GM23248 (cell line): ENCODE results near the gene ORM1. TPM values are rescaled to one million over a fixed set of nuclear protein-coding genes. Genes with fewer than 3 reads are reported as not detected.
A peak's percentile ranks its signal among the peaks of the same experiment; 100 is the strongest.

Experiments
- DNase-seq: peaks from one replicate; pipeline ENCODE4 v3.0.0-alpha.2; 2015
- H2AFZ ChIP-seq: fragments of 200-600 bp; sonication (generic); 2 replicates; pipeline ENCODE4 v1.6.1; 2016; ENCODE audit warnings: antibody characterized with exemption
- H3F3A ChIP-seq: fragments of 200-600 bp; sonication (generic); 2 replicates; pipeline ENCODE4 v1.6.1; 2016; ENCODE audit warnings: mild to moderate bottlenecking, antibody characterized with exemption, mixed run types; ENCODE audit not compliant: insufficient read depth
- H3K27ac ChIP-seq: fragments of 200-600 bp; sonication (generic); 2 replicates; pipeline ENCODE4 v1.5.1; 2016; ENCODE audit warnings: mild to moderate bottlenecking
- H3K27me3 ChIP-seq: fragments of 200-600 bp; sonication (generic); replicated peaks from 2 replicates; pipeline ENCODE4 v1.6.1; 2016; ENCODE audit warnings: mild to moderate bottlenecking; ENCODE audit not compliant: insufficient read depth
- H3K36me3 ChIP-seq: fragments of 200-600 bp; sonication (generic); 2 replicates; pipeline ENCODE4 v1.6.1; 2016; ENCODE audit warnings: low read depth, mild to moderate bottlenecking
- H3K4me1 ChIP-seq: fragments of 200-600 bp; sonication (generic); 2 replicates; pipeline ENCODE4 v1.6.1; 2016; ENCODE audit warnings: mild to moderate bottlenecking; ENCODE audit not compliant: insufficient read depth
- H3K4me2 ChIP-seq: fragments of 200-600 bp; sonication (generic); one replicate; pipeline ENCODE4 v1.6.1; 2016; ENCODE audit warnings: mild to moderate bottlenecking; ENCODE audit not compliant: unreplicated experiment
- H3K4me3 ChIP-seq: fragments of 200-600 bp; sonication (generic); 2 replicates; pipeline ENCODE4 v1.5.1; 2016; ENCODE audit warnings: mild to moderate bottlenecking
- H3K79me2 ChIP-seq: fragments of 200-600 bp; sonication (generic); 2 replicates; pipeline ENCODE4 v1.6.1; 2016; ENCODE audit warnings: mild to moderate bottlenecking; ENCODE audit not compliant: insufficient read depth
- H3K9ac ChIP-seq: fragments of 200-600 bp; sonication (generic); 2 replicates; pipeline ENCODE4 v1.6.1; 2016; ENCODE audit warnings: mild to moderate bottlenecking
- H3K9me2 ChIP-seq: fragments of 200-600 bp; sonication (generic); 2 replicates; pipeline ENCODE4 v1.6.1; 2016; ENCODE audit warnings: mixed run types, mild to moderate bottlenecking, moderate library complexity; ENCODE audit not compliant: insufficient read depth
- H3K9me3 ChIP-seq: fragments of 200-600 bp; sonication (generic); one replicate; pipeline ENCODE4 v1.6.1; 2017; ENCODE audit warnings: low read depth
- H4K20me1 ChIP-seq: fragments of 200-600 bp; sonication (generic); 2 replicates; pipeline ENCODE4 v1.6.0; 2016; ENCODE audit not compliant: insufficient read depth
- EZH2 ChIP-seq: fragments of 200-600 bp; sonication (generic); IDR thresholded peaks from 2 replicates; pipeline ENCODE4 v1.6.1; 2018; ENCODE audit warnings: antibody characterized with exemption, mild to moderate bottlenecking; ENCODE audit not compliant: insufficient read depth, poor library complexity, severe bottlenecking
- EZH2phosphoT487 ChIP-seq: fragments of 200-600 bp; sonication (generic); IDR thresholded peaks from 2 replicates; pipeline ENCODE4 v1.6.1; 2018; ENCODE audit warnings: antibody characterized with exemption, moderate library complexity, mild to moderate bottlenecking, low read depth; ENCODE audit not compliant: insufficient read depth
- WGBS, 2 experiments: methylation state at CpG; one replicate each; pipeline ENCODE4 v1.1.6; 2015 to 2017; ENCODE audit warnings: low lambda C conversion rate in 2 of 2, low coverage in 1 of 2; ENCODE audit errors: missing lambda C conversion rate in 2 of 2; 5-methylcytosine and 5-hydroxymethylcytosine counted together
- in situ Hi-C: fragments of 300-500 bp; cut with MboI; formaldehyde crosslinking; loops from 2 replicates; pipeline ENCODE4 v1.15.0; 2020
- polyA plus RNA-seq: library from polyadenylated mRNA; unstranded; fragments of >200 nt; fragmentation: Nextera tagmentation; extraction: Ambion mirVana; gene quantifications from 2 replicates; pipeline ENCODE4 v1.2.1, GENCODE V29; 2016
- total RNA-seq: library from RNA; depleted of rRNA; stranded (reverse); fragments of >200 nt; shearing (Covaris generic); gene quantifications from 2 replicates; pipeline ENCODE4 v1.2.3, GENCODE V29; 2014

The ORM1 gene
- total and polyA plus RNA-seq, 2 experiments from 2014 or later = not detected

GRCh38 chr9:114286146-114286679 lies 36.7 kb upstream of the ORM1 start:
- no peaks in the 10 kb centered on the region for H3K79me2 ChIP-seq
- H3K4me3 ChIP-seq = no peak overlapping the region
- H3K36me3 ChIP-seq = no peaks in the 10 kb centered on the region
- peaks cover 12% of the 10 kb centered on the region for H3K4me1 ChIP-seq
- TF ChIP-seq EZH2phosphoT487 (no peak), EZH2 (no peak)
- no peak for DNase-seq
- H3F3A ChIP-seq = 0 out of 2 replicates have a peak, but pooled peaks cover 5% of the 10 kb centered on the region
- no peaks in the 10 kb centered on the region for H3K27me3 ChIP-seq
- in situ Hi-C loops = loop anchor here (10.0 kb wide), 1 partner anchor 181 kb away; no protein-coding TSS in a partner anchor
- H3K9me3 ChIP-seq = no peaks in the 10 kb centered on the region
- 81 to 83% methylated on average over 10 of the region's 10 CpGs for whole genome bisulfite sequencing, 2 experiments
- no peaks in the 10 kb centered on the region for H3K9me2 ChIP-seq
- no peak overlapping the region for H2AFZ ChIP-seq
- no peak overlapping the region for H3K9ac ChIP-seq
- H3K27ac ChIP-seq = no peak overlapping the region
- H3K4me2 ChIP-seq = peak overlapping the region; percentile 17
- no peaks in the 10 kb centered on the region for H4K20me1 ChIP-seq

- H3F3A ChIP-seq = 0 out of 2 replicates have a peak, but pooled peaks cover 5% of the 10 kb centered on the region
- in situ Hi-C loops = loop anchor here (10.0 kb wide), 1 partner anchor 182 kb away; no protein-coding TSS in a partner anchor
- no peak for DNase-seq
- H3K9ac ChIP-seq = no peak overlapping the region
- H2AFZ ChIP-seq = no peak overlapping the region
- no peaks in the 10 kb centered on the region for H3K9me3 ChIP-seq
- no peak for TF ChIP-seq EZH2
- TF ChIP-seq EZH2phosphoT487 = no peak
- peaks cover 11% of the 10 kb centered on the region for H3K4me1 ChIP-seq
- WGBS, 2 experiments = 96% methylated on average over 16 of the region's 16 CpGs
- no peaks in the 10 kb centered on the region for H3K9me2 ChIP-seq
- no peak overlapping the region for H3K4me2 ChIP-seq
- H3K36me3 ChIP-seq = no peaks in the 10 kb centered on the region
- no peak overlapping the region for H3K27ac ChIP-seq
- H3K79me2 ChIP-seq = no peaks in the 10 kb centered on the region
- H4K20me1 ChIP-seq = no peaks in the 10 kb centered on the region
- no peak overlapping the region for H3K4me3 ChIP-seq
- H3K27me3 ChIP-seq = no peaks in the 10 kb centered on the region
Measured at GRCh38 chr9:114287001-114287762, 35.7 kb upstream of the ORM1 start.

DNA sequence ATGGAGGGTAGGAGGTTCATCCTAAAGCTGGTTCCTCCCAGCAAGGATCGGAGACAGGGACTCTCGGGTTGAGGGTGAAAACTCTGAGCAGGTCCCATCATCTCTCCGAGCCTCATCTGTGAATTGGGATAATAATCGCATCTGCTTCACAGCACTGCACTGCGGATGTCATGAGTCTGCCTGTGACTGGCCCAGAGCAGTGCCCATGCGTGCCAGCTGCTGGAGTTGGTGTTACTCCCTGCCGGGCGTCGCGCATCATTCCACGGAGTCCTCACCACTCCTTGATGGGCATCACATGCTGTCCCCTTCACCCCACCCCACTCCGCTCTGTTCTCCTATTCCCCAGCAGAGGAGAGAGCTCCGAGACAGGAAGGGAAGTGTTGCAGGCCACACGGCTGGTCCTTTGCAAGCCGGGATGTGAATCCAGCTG lies 35.1 kb upstream of the ORM1 start:
- H3K27ac ChIP-seq = no peak overlapping the region
- H3K9me3 ChIP-seq = no peaks in the 10 kb centered on the region
- 0 out of 2 replicates have a peak, but pooled peaks cover 5% of the 10 kb centered on the region for H3F3A ChIP-seq
- H2AFZ ChIP-seq = no peak overlapping the region
- no peaks in the 10 kb centered on the region for H3K9me2 ChIP-seq
- H3K4me1 ChIP-seq = peaks cover 11% of the 10 kb centered on the region
- no peak overlapping the region for H3K4me3 ChIP-seq
- H3K4me2 ChIP-seq = no peak overlapping the region
- TF ChIP-seq EZH2phosphoT487 = no peak
- TF ChIP-seq EZH2 = no peak
- no peaks in the 10 kb centered on the region for H3K27me3 ChIP-seq
- no peak for DNase-seq
- no peak overlapping the region for H3K9ac ChIP-seq
- peaks cover 3% of the 10 kb centered on the region; the same call in 1 of the 2 replicates for H3K36me3 ChIP-seq
- WGBS, 2 experiments = 86 to 87% methylated on average over 15 of the region's 15 CpGs
- in situ Hi-C loops = loop anchor here (10.0 kb wide), 1 partner anchor 183 kb away; no protein-coding TSS in a partner anchor
- H3K79me2 ChIP-seq = no peaks in the 10 kb centered on the region
- H4K20me1 ChIP-seq = no peaks in the 10 kb centered on the region

GRCh38 chr9:114288193-114289091 lies 34.5 kb upstream of the ORM1 start:
- no peak overlapping the region for H3K27ac ChIP-seq

More at GRCh38 chr9:114288193-114289091, 34.5 kb upstream of the ORM1 start:
- Histone ChIP-seq H2AFZ (no peak overlapping the region), H3K9me2 (no peaks in the 10 kb centered on the region), H3K9ac (no peak overlapping the region), H3K27me3 (no peaks in the 10 kb centered on the region), H3K4me2 (no peak overlapping the region), H3K79me2 (no peaks in the 10 kb centered on the region), H3K9me3 (no peaks in the 10 kb centered on the region), H4K20me1 (no peaks in the 10 kb centered on the region), H3K36me3 (peaks cover 7% of the 10 kb centered on the region; the same call in 1 of the 2 replicates), H3K4me1 (peaks cover 11% of the 10 kb centered on the region), H3K4me3 (no peak overlapping the region), H3F3A (0 out of 2 replicates have a peak, but pooled peaks cover 5% of the 10 kb centered on the region)
- 71 to 76% methylated on average over 22 to 23 of the region's 23 CpGs for WGBS, 2 experiments
- TF ChIP-seq EZH2phosphoT487 = no peak
- no peak for TF ChIP-seq EZH2
- in situ Hi-C loops = loop anchor here (10.0 kb wide), 1 partner anchor 184 kb away; no protein-coding TSS in a partner anchor
- DNase-seq = peak; percentile 54
